Type B pancreatic cell (in vitro differentiated cells): Measurements from ENCODE around the gene IRF2BP1. TPM values are rescaled to one million over a fixed set of nuclear protein-coding genes. Genes with fewer than 3 reads are reported as not detected.

ENCODE experiments used
- DNase-seq: peaks from one replicate; pipeline ENCODE4 v3.0.0; 2021; ENCODE audit warnings: mixed read lengths; ENCODE audit not compliant: unreplicated experiment; ENCODE audit errors: extremely low spot score
- H3K27ac Mint-ChIP-seq: 2 replicates; pipeline ENCODE4 v1.8.0; 2021; ENCODE audit warnings: mild to moderate bottlenecking, mixed read lengths
- H3K27me3 Mint-ChIP-seq: 2 replicates; pipeline ENCODE4 v1.8.0; 2021; ENCODE audit warnings: mixed read lengths
- H3K36me3 Mint-ChIP-seq: 2 replicates; pipeline ENCODE4 v1.8.0; 2021; ENCODE audit warnings: mixed read lengths
- H3K4me1 Mint-ChIP-seq: one replicate; pipeline ENCODE4 v1.8.0; 2021; ENCODE audit warnings: mixed read lengths; ENCODE audit not compliant: unreplicated experiment
- H3K4me3 Mint-ChIP-seq: 2 replicates; pipeline ENCODE4 v1.8.0; 2021; ENCODE audit warnings: mild to moderate bottlenecking, mixed read lengths
- H3K9me3 Mint-ChIP-seq: 2 replicates; pipeline ENCODE4 v1.8.0; 2021; ENCODE audit warnings: mixed read lengths
- total RNA-seq: library from RNA; stranded (reverse); gene quantifications from 2 replicates; pipeline ENCODE4 v1.2.1, GENCODE V29; 2021; ENCODE audit warnings: low replicate concordance
- TF ChIP-seq, protein P1 (sequence below): fragments of 200-600 bp; sonication (generic); conservative IDR thresholded peaks from 2 replicates; pipeline ENCODE4 v1.5.0; 2021; ENCODE audit warnings: antibody characterized with exemption, mild to moderate bottlenecking

The IRF2BP1 gene
- total RNA-seq, 1 donor from 2014 or later: 32.2 TPM

GRCh38 chr19:45895519-45895972 is 9.6 kb upstream of the IRF2BP1 start:
- DNase-seq: no peak
- no peaks in the 10 kb centered on the region for H3K9me3 Mint-ChIP-seq
- H3K27ac Mint-ChIP-seq: no peak overlapping the region
- H3K4me1 Mint-ChIP-seq: peaks cover 1% of the 10 kb centered on the region
- peaks cover 21% of the 10 kb centered on the region for H3K36me3 Mint-ChIP-seq
- TF ChIP-seq, protein P1, sequence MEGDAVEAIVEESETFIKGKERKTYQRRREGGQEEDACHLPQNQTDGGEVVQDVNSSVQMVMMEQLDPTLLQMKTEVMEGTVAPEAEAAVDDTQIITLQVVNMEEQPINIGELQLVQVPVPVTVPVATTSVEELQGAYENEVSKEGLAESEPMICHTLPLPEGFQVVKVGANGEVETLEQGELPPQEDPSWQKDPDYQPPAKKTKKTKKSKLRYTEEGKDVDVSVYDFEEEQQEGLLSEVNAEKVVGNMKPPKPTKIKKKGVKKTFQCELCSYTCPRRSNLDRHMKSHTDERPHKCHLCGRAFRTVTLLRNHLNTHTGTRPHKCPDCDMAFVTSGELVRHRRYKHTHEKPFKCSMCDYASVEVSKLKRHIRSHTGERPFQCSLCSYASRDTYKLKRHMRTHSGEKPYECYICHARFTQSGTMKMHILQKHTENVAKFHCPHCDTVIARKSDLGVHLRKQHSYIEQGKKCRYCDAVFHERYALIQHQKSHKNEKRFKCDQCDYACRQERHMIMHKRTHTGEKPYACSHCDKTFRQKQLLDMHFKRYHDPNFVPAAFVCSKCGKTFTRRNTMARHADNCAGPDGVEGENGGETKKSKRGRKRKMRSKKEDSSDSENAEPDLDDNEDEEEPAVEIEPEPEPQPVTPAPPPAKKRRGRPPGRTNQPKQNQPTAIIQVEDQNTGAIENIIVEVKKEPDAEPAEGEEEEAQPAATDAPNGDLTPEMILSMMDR: no peak
- H3K27me3 Mint-ChIP-seq: peaks cover 2% of the 10 kb centered on the region
- H3K4me3 Mint-ChIP-seq: no peak overlapping the region

DNA sequence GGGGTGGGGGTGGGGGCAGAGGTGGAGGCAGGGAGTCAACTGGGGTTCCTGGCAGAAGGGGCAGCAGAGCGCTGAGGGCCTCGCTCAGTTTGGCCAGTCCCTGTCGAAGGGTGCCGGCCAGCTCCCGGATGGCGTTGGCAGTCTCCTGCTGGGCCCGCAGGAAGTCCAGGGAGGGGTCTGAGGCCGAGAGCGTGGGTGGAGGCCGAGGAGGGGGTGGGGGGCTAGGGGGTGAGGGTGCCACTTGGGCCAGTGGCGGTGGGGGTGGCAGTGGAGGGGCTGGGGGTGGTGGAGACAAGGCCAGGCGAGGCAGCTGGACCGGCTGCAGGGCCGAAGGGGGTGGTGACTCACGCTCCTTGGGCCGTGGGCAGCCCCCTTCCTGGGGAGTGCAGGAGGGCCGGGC is 4.9 kb upstream of the IRF2BP1 start:
- no peak overlapping the region for H3K27ac Mint-ChIP-seq
- DNase-seq: no peak
- no peak overlapping the region for H3K4me3 Mint-ChIP-seq
- TF ChIP-seq, protein P1: no peak
- peaks cover 9% of the 10 kb centered on the region for H3K36me3 Mint-ChIP-seq
- no peaks in the 10 kb centered on the region for H3K27me3 Mint-ChIP-seq
- H3K9me3 Mint-ChIP-seq: no peaks in the 10 kb centered on the region
- peaks cover 7% of the 10 kb centered on the region for H3K4me1 Mint-ChIP-seq

DNA sequence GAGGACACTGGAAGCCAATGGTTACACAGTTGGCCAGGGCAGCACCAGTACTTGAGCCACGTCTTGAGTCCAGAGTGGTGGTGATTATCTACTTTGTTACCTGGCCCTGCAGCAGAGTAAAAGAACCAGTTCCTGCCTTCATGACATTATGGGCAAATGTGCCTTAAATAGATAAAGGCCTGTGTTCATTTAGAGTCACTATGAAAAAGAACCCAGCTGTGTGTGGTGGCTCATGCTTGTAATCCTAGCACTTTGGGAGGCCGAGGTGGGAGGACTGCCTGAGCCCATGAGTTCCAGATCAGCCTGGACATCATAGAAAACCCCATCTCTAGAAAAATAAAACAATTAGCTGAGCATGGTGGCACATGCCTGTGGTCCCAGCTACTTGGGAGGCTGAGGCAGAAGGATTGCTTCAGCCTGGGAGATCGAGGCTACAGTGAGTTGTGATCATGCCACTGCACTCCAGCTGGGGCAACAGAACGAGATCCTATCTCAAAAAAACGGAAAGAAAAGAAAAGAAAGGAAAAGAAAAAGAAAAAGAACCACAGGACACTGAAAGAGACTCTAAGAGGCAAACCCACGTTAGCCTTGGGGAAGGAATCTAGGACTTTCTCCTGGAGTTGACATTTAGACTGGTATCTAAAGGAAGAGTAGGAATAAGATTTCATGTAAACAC is 3.4 kb upstream of the IRF2BP1 start:
- Mint-ChIP-seq H3K9me3 (no peaks in the 10 kb centered on the region), H3K36me3 (no peaks in the 10 kb centered on the region), H3K4me1 (peaks cover 7% of the 10 kb centered on the region), H3K27me3 (no peaks in the 10 kb centered on the region), H3K27ac (no peak overlapping the region), H3K4me3 (no peak overlapping the region)
- TF ChIP-seq, protein P1: no peak
- DNase-seq: no peak

- Mint-ChIP-seq H3K27me3 (no peaks in the 10 kb centered on the region), H3K4me3 (peak overlapping the region; percentile 99), H3K27ac (peak overlapping the region; percentile 99), H3K36me3 (peaks cover 5% of the 10 kb centered on the region), H3K9me3 (no peaks in the 10 kb centered on the region), H3K4me1 (peaks cover 16% of the 10 kb centered on the region)
- DNase-seq: no peak
- TF ChIP-seq, protein P1: no peak
Observed at GRCh38 chr19:45887200-45887710, 1.3 kb upstream of the IRF2BP1 start.

DNA sequence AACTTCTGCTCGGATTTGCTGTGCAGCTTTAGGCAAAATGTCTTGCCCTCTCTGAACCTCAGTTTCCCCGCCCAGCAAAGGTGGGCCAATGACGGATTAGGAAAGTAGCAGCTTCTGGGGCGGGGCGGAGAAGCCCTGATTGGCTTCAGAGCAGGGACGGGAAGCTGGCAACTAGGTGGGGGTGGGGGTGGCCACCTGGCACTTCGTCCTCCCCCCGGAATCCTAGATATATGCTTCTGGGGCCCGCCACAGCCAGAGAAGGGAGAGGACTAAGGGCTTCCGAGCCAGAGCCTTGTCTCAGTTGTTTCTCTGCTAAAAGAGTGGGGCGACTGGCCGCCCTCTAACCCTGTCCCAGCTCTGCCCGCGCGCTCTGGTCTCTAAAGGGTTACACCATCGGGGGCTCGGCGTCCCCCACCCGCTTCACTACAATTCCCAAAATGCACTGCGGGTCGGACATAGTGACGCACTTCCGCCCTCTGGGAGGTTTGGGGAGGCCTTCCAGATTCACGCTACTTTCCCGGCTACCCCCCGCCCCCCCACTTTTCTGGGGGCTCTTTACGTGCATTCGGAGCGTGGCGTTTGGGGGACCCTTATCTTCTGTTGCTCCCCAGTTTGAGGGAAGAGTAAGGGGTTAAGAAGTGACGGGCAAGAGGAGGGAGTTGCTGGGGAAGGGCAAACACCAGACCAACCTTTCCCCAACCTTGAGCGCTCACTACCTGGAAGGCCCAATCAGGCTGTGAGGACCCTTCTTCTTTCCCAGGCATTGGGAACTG is 672 bp upstream of the IRF2BP1 start:
- Mint-ChIP-seq H3K9me3 (no peaks in the 10 kb centered on the region), H3K36me3 (peaks cover 5% of the 10 kb centered on the region), H3K4me1 (peaks cover 20% of the 10 kb centered on the region), H3K27ac (peak overlapping the region; percentile 99), H3K4me3 (peak overlapping the region; percentile 99), H3K27me3 (no peaks in the 10 kb centered on the region)
- peak; percentile 88 for DNase-seq
- TF ChIP-seq, protein P1: no peak
